ENCODE results near the gene U2AF2. TPM values are rescaled to one million over a fixed set of nuclear protein-coding genes. Genes with fewer than 3 reads are reported as not detected.

Gene U2AF2
- total and polyA plus RNA-seq, 9 of the 15 experiments (the other 6 are each of a cell fraction or from before 2014, with no cell fraction given) = 3.0 to 331 (median 157) TPM

DNA sequence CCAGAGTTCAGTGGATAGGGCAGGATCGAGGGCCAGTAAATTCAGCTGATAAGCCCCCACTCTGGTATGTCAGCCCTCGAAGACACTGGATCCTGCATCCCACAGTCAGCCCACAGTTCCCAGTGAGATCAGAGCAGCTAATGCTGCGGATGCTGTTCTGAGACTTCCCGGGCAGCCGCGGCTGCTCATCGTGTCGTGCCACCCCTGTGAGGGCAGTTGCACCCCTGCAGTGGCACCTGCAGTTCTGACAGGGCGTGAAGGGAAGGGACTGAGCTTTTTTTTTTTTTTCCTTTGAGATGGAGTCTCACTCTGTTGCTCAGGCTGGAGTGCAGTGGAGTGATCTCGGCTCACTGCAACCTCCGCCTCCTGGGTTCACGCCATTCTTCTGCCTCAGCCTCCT, 12.7 kb downstream of the U2AF2 start (continued):
- no peak for TF ChIP-seq ZKSCAN8 (CRISPR knock-in tag; IDR thresholded peaks at IDR 0.05)
- TF ChIP-seq, protein P1, sequence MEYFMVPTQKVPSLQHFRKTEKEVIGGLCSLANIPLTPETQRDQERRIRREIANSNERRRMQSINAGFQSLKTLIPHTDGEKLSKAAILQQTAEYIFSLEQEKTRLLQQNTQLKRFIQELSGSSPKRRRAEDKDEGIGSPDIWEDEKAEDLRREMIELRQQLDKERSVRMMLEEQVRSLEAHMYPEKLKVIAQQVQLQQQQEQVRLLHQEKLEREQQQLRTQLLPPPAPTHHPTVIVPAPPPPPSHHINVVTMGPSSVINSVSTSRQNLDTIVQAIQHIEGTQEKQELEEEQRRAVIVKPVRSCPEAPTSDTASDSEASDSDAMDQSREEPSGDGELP (CRISPR knock-in tag; IDR thresholded peaks at IDR 0.05; ENCODE audit: borderline replicate concordance) = no peak
- peak; percentile 50 for TF ChIP-seq RBFOX2 (IDR thresholded peaks at IDR 0.05; ENCODE audit: low read depth, low read length)
- no peak for TF ChIP-seq ZNF830 (CRISPR knock-in tag; IDR thresholded peaks at IDR 0.05)
- TF ChIP-seq PHF8 (IDR thresholded peaks at IDR 0.05; ENCODE audit: borderline replicate concordance, low read length) = no peak
- TF ChIP-seq, protein P2, sequence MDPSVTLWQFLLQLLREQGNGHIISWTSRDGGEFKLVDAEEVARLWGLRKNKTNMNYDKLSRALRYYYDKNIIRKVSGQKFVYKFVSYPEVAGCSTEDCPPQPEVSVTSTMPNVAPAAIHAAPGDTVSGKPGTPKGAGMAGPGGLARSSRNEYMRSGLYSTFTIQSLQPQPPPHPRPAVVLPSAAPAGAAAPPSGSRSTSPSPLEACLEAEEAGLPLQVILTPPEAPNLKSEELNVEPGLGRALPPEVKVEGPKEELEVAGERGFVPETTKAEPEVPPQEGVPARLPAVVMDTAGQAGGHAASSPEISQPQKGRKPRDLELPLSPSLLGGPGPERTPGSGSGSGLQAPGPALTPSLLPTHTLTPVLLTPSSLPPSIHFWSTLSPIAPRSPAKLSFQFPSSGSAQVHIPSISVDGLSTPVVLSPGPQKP (CRISPR knock-in tag; IDR thresholded peaks at IDR 0.05) = no peak
- TF ChIP-seq SUPT5H (IDR thresholded peaks at IDR 0.05) = 0 out of 2 replicates have a peak, but pooled peaks have one; percentile 33
- TF ChIP-seq CHD2 (IDR thresholded peaks at IDR 0.05; ENCODE audit: low read depth, low read length) = no peak
- TF ChIP-seq POLR2G (IDR thresholded peaks at IDR 0.05; ENCODE audit: low read depth, low read length) = peak; percentile 40
- TF ChIP-seq SRSF1 (IDR thresholded peaks at IDR 0.05; ENCODE audit: low read depth, low read length) = no peak

DNA sequence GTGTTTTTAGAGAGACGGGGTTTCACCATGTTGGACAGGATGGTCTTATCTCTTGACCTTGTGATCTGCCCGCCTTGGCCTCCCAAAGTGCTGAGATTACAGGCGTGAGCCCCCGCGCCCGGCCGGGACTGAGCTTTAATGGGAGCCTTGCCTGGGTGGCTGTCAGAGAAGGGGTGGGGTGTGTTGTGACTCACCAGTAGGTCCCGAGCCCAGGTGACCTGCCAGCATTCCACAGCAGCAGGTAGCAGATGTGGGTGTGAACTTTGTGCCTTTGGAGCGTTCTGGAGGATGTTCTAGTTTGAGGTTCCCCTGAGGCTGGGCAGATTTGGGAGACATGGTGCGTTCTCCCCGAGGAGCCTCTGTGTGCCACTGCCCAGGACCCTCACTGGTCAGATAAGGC, 13.1 kb downstream of the U2AF2 start:
- no peak for FAIRE-seq
- Histone ChIP-seq H3K4me2 (ENCODE audit: insufficient read depth, low read length) (no peak overlapping the region), H3K9me3 (replicated peaks; ENCODE audit: control insufficient read depth, insufficient read depth, low read depth, low read length) (no peaks in the 10 kb centered on the region), H3K9ac (ENCODE audit: insufficient read depth in 1 of 2, low read depth in 2 of 2, low read length in 2 of 2) (no peak overlapping the region), H3K4me1 (replicated peaks in 1 of 2; ENCODE audit: control insufficient read depth in 2 of 2, insufficient read depth in 2 of 2, low read length in 2 of 2) (peaks cover 14 to 30% of the 10 kb centered on the region in 2 experiments; a peak in 4 of 5 replicates), H2AFZ (ENCODE audit: low read depth, low read length) (no peak overlapping the region), H3K9me1 (ENCODE audit: control insufficient read depth, insufficient read depth, low read length) (peaks cover 9% of the 10 kb centered on the region), H4K20me1 (replicated peaks; ENCODE audit: control insufficient read depth, insufficient read depth, low read length) (peaks cover 57% of the 10 kb centered on the region), H3K4me3 (no peak overlapping the region), H3K79me2 (ENCODE audit: control insufficient read depth, insufficient read depth, low read length) (peaks cover 85% of the 10 kb centered on the region), H3K36me3 (ENCODE audit: control insufficient read depth, insufficient read depth, low read length) (peaks cover 95% of the 10 kb centered on the region), H3K27me3 (ENCODE audit: control insufficient read depth in 2 of 2, insufficient read depth in 2 of 2, low read length in 2 of 2) (no peaks in the 10 kb centered on the region), H3K27ac (ENCODE audit: extremely low read depth, low read depth, low read length) (no peak overlapping the region)
- POLR2A ChIA-PET = interaction anchor here (3.1 to 3.3 kb wide), 2 partner anchors 11 to 13 kb away, joined by 11 to 21 read pairs; partner anchors contain the start of gene U2AF2
- TF ChIP-seq RBFOX2 (IDR thresholded peaks at IDR 0.05; ENCODE audit: low read depth, low read length) (peak; percentile 16), POLR2G (IDR thresholded peaks at IDR 0.05; ENCODE audit: low read depth, low read length) (peak; percentile 41)
- TF ChIP-seq, protein P3, sequence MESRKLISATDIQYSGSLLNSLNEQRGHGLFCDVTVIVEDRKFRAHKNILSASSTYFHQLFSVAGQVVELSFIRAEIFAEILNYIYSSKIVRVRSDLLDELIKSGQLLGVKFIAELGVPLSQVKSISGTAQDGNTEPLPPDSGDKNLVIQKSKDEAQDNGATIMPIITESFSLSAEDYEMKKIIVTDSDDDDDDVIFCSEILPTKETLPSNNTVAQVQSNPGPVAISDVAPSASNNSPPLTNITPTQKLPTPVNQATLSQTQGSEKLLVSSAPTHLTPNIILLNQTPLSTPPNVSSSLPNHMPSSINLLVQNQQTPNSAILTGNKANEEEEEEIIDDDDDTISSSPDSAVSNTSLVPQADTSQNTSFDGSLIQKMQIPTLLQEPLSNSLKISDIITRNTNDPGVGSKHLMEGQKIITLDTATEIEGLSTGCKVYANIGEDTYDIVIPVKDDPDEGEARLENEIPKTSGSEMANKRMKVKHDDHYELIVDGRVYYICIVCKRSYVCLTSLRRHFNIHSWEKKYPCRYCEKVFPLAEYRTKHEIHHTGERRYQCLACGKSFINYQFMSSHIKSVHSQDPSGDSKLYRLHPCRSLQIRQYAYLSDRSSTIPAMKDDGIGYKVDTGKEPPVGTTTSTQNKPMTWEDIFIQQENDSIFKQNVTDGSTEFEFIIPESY (CRISPR knock-in tag; IDR thresholded peaks at IDR 0.05) = no peak
- intact Hi-C loops (cut with micrococcal nuclease) (no loop called here), in situ Hi-C loops (cut with MboI) (no loop called here)
- peak in 1 of 4 experiments; percentile 16 for DNase-seq (ENCODE audit: extremely low read depth in 1 of 4, low spot score in 3 of 4)
- CTCF ChIA-PET (ENCODE audit: low intra/inter-chr PET ratio) = no interaction called here
- BruUV-seq (replicated peaks) = no TSS peak
- WGBS (ENCODE audit: insufficient coverage, low coverage, missing lambda C conversion rate) = 78% methylated on average over 11 of the region's 11 CpGs
- no peak for ATAC-seq

Measured in K562 (cell line).